ENCODE measurements around the gene UROC1.

DNA sequence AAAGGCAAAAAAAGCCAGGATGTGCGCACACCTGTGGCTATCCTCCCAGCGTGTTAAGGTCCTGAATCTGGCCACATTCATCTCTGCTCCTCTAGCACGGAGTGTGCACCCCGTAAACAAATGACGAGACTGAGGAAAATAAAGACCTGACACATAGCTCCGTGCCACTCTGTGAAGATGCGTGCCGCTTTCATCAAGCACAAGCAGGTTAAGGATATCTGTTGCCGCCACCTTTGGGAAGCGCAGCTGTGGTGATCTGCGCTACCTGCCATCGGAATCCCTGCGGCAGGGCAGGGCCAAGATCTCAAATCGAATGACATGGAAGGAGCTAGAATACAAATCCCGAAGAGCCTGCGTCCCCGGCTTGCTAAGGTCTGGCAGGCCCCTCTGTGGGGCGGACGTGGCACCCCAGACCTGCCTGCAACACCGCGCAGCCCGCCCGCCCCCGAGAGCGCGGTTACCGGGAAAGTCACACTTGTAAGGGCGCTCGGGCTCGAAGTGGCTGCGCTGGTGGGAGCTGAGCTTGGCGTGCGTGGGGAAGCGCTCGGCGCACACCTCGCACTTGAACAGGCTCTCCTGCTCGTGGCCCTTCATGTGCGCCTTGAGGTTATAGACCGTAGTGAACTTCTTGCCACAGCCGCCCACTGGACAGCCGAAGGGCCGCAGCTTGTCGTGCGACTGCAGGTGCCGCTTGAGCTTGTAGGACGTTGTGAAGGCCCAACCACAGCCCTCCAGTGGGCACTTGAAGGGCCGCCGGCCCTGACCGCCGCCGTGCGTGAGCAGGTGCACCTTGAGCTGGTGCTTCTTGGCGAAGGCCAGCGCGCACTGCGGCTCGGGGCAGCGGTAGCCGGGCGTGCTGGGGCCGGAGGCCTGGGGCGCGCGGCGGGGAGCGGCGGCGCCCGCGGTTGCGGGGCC, 42.8 kb downstream of the UROC1 start:
- TF ChIP-seq, protein P1, sequence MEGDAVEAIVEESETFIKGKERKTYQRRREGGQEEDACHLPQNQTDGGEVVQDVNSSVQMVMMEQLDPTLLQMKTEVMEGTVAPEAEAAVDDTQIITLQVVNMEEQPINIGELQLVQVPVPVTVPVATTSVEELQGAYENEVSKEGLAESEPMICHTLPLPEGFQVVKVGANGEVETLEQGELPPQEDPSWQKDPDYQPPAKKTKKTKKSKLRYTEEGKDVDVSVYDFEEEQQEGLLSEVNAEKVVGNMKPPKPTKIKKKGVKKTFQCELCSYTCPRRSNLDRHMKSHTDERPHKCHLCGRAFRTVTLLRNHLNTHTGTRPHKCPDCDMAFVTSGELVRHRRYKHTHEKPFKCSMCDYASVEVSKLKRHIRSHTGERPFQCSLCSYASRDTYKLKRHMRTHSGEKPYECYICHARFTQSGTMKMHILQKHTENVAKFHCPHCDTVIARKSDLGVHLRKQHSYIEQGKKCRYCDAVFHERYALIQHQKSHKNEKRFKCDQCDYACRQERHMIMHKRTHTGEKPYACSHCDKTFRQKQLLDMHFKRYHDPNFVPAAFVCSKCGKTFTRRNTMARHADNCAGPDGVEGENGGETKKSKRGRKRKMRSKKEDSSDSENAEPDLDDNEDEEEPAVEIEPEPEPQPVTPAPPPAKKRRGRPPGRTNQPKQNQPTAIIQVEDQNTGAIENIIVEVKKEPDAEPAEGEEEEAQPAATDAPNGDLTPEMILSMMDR (IDR thresholded peaks at IDR 0.05): no peak
- no peak for TF ChIP-seq ZFX (IDR thresholded peaks at IDR 0.05; ENCODE audit: borderline replicate concordance)

Measured in 22Rv1 (cell line).